DND-41 (cell line): ENCODE results near the gene HSD17B2.
A peak's percentile ranks its signal among the peaks of the same experiment; 100 is the strongest.

Source experiments
- ATAC-seq: fragments of 200-7000 bp; cut with Tn5 transposase; 3 replicates; pipeline ENCODE4 v1.9.1; 2021; ENCODE audit warnings: low read depth; ENCODE audit not compliant: insufficient read depth
- DNase-seq: peaks from one replicate; pipeline ENCODE4 v3.0.0-alpha.2; 2020
- H2AFZ ChIP-seq: 2 replicates; pipeline ENCODE4 v1.6.0; 2012; ENCODE audit warnings: low read depth, low read length
- H3K27ac ChIP-seq: 2 replicates; pipeline ENCODE4 v1.5.1; 2012; ENCODE audit warnings: low read length, inconsistent platforms
- H3K27me3 ChIP-seq: fragments of 200-600 bp; sonication (generic); 2 replicates; pipeline ENCODE4 v1.6.0; 2012; ENCODE audit warnings: low read length, mild to moderate bottlenecking, inconsistent platforms; ENCODE audit not compliant: insufficient read depth, poor library complexity
- H3K36me3 ChIP-seq: 2 replicates; pipeline ENCODE4 v1.5.1; 2012; ENCODE audit warnings: low read length, inconsistent platforms; ENCODE audit not compliant: insufficient read depth
- H3K4me1 ChIP-seq: 2 replicates; pipeline ENCODE4 v1.5.1; 2012; ENCODE audit warnings: mild to moderate bottlenecking, low read length; ENCODE audit not compliant: insufficient read depth
- H3K4me2 ChIP-seq: 2 replicates; pipeline ENCODE4 v1.6.0; 2012; ENCODE audit warnings: mild to moderate bottlenecking, moderate library complexity, low read length, inconsistent platforms; ENCODE audit not compliant: insufficient read depth
- H3K4me3 ChIP-seq, 2 experiments: fragments of 200-600 bp in 1 of 2; shearing (Covaris generic) in 1 of 2; 2 replicates each; pipeline ENCODE4 v1.5.1; 2012 to 2016; ENCODE audit warnings: inconsistent platforms in 2 of 2, low read length in 2 of 2, mild to moderate bottlenecking in 2 of 2, low read depth in 1 of 2, moderate library complexity in 1 of 2
- H3K79me2 ChIP-seq: 2 replicates; pipeline ENCODE4 v1.6.0; 2012; ENCODE audit warnings: low read length, inconsistent platforms; ENCODE audit not compliant: insufficient read depth
- H3K9ac ChIP-seq: 2 replicates; pipeline ENCODE4 v1.6.0; 2012; ENCODE audit warnings: low read depth, mild to moderate bottlenecking, inconsistent platforms, low read length, moderate library complexity
- H3K9me3 ChIP-seq: 2 replicates; pipeline ENCODE4 v1.5.1; 2012; ENCODE audit warnings: low read length, moderate library complexity, mild to moderate bottlenecking, inconsistent platforms; ENCODE audit not compliant: insufficient read depth, severe bottlenecking
- H4K20me1 ChIP-seq: 2 replicates; pipeline ENCODE4 v1.6.0; 2012; ENCODE audit warnings: low read length; ENCODE audit not compliant: insufficient read depth
- CTCF ChIP-seq: IDR thresholded peaks from 2 replicates; pipeline ENCODE4 v1.5.1; 2012; ENCODE audit warnings: borderline replicate concordance, low read length, moderate library complexity, mild to moderate bottlenecking; ENCODE audit not compliant: poor library complexity, severe bottlenecking; ENCODE audit errors: extremely low read depth
- EZH2 ChIP-seq: IDR thresholded peaks from 3 replicates; pipeline ENCODE4 v1.6.1; 2012; ENCODE audit warnings: borderline replicate concordance, low read depth, mild to moderate bottlenecking, moderate library complexity, low read length, inconsistent platforms; ENCODE audit not compliant: severe bottlenecking

Gene HSD17B2

GRCh38 chr16:82031116-82032084, 3.7 kb upstream of the HSD17B2 start:
- H3K4me1 ChIP-seq, result no peaks in the 10 kb centered on the region
- H3K4me2 ChIP-seq, result no peak overlapping the region

GRCh38 chr16:82033006-82033405, 2.0 kb upstream of the HSD17B2 start:
- Histone ChIP-seq H3K27me3 (no peaks in the 10 kb centered on the region), H3K36me3 (no peaks in the 10 kb centered on the region), H3K4me1 (no peaks in the 10 kb centered on the region), H2AFZ (no peak overlapping the region), H3K27ac (no peak overlapping the region), H3K4me3 (no peak overlapping the region), H3K9me3 (no peaks in the 10 kb centered on the region), H3K9ac (no peak overlapping the region), H4K20me1 (no peaks in the 10 kb centered on the region), H3K4me2 (no peak overlapping the region), H3K79me2 (no peaks in the 10 kb centered on the region)
- ATAC-seq (no peak), DNase-seq (no peak)
- TF ChIP-seq CTCF, result no peak
- no peak for TF ChIP-seq EZH2

More at GRCh38 chr16:82031116-82032084, 3.7 kb upstream of the HSD17B2 start:
- Histone ChIP-seq H3K27me3 (no peaks in the 10 kb centered on the region), H3K79me2 (no peaks in the 10 kb centered on the region), H3K27ac (no peak overlapping the region), H2AFZ (no peak overlapping the region), H3K9me3 (no peaks in the 10 kb centered on the region), H3K4me3 (no peak overlapping the region), H4K20me1 (no peaks in the 10 kb centered on the region), H3K9ac (no peak overlapping the region), H3K36me3 (no peaks in the 10 kb centered on the region)
- ATAC-seq (no peak), DNase-seq (no peak)
- TF ChIP-seq CTCF, result peak; percentile 68
- TF ChIP-seq EZH2, result no peak

GRCh38 chr16:82033683-82034300, 1.3 kb upstream of the HSD17B2 start:
- Histone ChIP-seq H3K27me3 (no peaks in the 10 kb centered on the region), H3K4me2 (no peak overlapping the region), H3K4me1 (no peaks in the 10 kb centered on the region), H4K20me1 (no peaks in the 10 kb centered on the region), H3K79me2 (no peaks in the 10 kb centered on the region), H3K4me3 (no peak overlapping the region), H3K9me3 (no peaks in the 10 kb centered on the region), H3K36me3 (no peaks in the 10 kb centered on the region), H3K27ac (no peak overlapping the region), H3K9ac (no peak overlapping the region), H2AFZ (no peak overlapping the region)
- no peak for ATAC-seq
- no peak for TF ChIP-seq EZH2
- TF ChIP-seq CTCF, result no peak
- no peak for DNase-seq
